H1 (cell line): ENCODE measurements around the gene GPR162. TPM values are rescaled to one million over a fixed set of nuclear protein-coding genes. Genes with fewer than 3 reads are reported as not detected.

Experiments used
- RAD21 ChIP-seq, 2 experiments: IDR thresholded peaks in 1 of 2; conservative IDR thresholded peaks in 1 of 2; 2 replicates each; pipeline ENCODE4 v1.6.1; 2011; ENCODE audit warnings: low read depth in 2 of 2, low read length in 2 of 2, improper control_type of control experiment in 1 of 2, inconsistent platforms in 1 of 2, mild to moderate bottlenecking in 1 of 2, moderate library complexity in 1 of 2
- polyA plus RNA-seq, 7 experiments: library from polyadenylated mRNA; depleted of rRNA in 3 of 7; stranded (reverse) in 5 of 7; unstranded in 2 of 7; fragments of >200 nt in 5 of 7; fragments of 200-250 nt in 2 of 7; gene quantifications; 1 replicate in 5 of 7; 2 replicates in 1 of 7; 4 replicates in 1 of 7; pipeline versions ENCODE4 v1.2.1 to v1.2.3, GENCODE V29; 2011 to 2013; ENCODE audit warnings: missing spikeins in 2 of 7, mixed read lengths in 2 of 7
- total RNA-seq: library from RNA; stranded (reverse); fragmentation: NEBNext Ultra II Directional; extraction: Animal tissue kit (Norgen Biotek cat#: 25700); gene quantifications from 2 replicates; pipeline ENCODE4 v1.2.1, GENCODE V29; 2021
- TF ChIP-seq, protein P1 (sequence below): fragments of 300-600 bp; sonication (generic); IDR thresholded peaks from 2 replicates; pipeline ENCODE4 v1.7.1; 2012; ENCODE audit warnings: low read length, moderate library complexity, mild to moderate bottlenecking, inconsistent platforms; ENCODE audit not compliant: insufficient replicate concordance

GPR162 gene
- total and polyA plus RNA-seq, 2 of the 8 experiments (the other 6 are each of a cell fraction or from before 2014, with no cell fraction given): 7.3 to 8.8 TPM

DNA sequence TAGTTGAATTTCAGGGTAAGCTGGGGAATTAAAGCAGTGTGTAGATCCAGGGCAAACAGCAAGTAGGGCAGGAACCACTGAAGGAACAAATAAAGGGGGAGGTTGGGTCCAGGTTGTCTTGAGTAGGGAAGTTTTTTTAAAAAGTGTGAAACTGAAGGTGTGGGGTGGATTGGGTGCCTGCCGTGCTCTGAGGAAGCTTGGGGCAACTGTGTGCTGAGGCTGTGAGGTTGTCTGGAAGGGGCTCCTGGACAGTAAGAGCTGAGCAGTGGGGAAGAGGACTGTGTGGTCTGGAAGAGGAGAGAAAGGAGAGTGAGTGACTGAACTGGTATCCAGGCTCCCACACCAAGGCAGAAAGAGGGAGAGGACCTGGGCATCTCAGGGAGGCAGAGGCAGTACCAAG, 10.9 kb upstream of the GPR162 start (continued):
- TF ChIP-seq, protein P1, sequence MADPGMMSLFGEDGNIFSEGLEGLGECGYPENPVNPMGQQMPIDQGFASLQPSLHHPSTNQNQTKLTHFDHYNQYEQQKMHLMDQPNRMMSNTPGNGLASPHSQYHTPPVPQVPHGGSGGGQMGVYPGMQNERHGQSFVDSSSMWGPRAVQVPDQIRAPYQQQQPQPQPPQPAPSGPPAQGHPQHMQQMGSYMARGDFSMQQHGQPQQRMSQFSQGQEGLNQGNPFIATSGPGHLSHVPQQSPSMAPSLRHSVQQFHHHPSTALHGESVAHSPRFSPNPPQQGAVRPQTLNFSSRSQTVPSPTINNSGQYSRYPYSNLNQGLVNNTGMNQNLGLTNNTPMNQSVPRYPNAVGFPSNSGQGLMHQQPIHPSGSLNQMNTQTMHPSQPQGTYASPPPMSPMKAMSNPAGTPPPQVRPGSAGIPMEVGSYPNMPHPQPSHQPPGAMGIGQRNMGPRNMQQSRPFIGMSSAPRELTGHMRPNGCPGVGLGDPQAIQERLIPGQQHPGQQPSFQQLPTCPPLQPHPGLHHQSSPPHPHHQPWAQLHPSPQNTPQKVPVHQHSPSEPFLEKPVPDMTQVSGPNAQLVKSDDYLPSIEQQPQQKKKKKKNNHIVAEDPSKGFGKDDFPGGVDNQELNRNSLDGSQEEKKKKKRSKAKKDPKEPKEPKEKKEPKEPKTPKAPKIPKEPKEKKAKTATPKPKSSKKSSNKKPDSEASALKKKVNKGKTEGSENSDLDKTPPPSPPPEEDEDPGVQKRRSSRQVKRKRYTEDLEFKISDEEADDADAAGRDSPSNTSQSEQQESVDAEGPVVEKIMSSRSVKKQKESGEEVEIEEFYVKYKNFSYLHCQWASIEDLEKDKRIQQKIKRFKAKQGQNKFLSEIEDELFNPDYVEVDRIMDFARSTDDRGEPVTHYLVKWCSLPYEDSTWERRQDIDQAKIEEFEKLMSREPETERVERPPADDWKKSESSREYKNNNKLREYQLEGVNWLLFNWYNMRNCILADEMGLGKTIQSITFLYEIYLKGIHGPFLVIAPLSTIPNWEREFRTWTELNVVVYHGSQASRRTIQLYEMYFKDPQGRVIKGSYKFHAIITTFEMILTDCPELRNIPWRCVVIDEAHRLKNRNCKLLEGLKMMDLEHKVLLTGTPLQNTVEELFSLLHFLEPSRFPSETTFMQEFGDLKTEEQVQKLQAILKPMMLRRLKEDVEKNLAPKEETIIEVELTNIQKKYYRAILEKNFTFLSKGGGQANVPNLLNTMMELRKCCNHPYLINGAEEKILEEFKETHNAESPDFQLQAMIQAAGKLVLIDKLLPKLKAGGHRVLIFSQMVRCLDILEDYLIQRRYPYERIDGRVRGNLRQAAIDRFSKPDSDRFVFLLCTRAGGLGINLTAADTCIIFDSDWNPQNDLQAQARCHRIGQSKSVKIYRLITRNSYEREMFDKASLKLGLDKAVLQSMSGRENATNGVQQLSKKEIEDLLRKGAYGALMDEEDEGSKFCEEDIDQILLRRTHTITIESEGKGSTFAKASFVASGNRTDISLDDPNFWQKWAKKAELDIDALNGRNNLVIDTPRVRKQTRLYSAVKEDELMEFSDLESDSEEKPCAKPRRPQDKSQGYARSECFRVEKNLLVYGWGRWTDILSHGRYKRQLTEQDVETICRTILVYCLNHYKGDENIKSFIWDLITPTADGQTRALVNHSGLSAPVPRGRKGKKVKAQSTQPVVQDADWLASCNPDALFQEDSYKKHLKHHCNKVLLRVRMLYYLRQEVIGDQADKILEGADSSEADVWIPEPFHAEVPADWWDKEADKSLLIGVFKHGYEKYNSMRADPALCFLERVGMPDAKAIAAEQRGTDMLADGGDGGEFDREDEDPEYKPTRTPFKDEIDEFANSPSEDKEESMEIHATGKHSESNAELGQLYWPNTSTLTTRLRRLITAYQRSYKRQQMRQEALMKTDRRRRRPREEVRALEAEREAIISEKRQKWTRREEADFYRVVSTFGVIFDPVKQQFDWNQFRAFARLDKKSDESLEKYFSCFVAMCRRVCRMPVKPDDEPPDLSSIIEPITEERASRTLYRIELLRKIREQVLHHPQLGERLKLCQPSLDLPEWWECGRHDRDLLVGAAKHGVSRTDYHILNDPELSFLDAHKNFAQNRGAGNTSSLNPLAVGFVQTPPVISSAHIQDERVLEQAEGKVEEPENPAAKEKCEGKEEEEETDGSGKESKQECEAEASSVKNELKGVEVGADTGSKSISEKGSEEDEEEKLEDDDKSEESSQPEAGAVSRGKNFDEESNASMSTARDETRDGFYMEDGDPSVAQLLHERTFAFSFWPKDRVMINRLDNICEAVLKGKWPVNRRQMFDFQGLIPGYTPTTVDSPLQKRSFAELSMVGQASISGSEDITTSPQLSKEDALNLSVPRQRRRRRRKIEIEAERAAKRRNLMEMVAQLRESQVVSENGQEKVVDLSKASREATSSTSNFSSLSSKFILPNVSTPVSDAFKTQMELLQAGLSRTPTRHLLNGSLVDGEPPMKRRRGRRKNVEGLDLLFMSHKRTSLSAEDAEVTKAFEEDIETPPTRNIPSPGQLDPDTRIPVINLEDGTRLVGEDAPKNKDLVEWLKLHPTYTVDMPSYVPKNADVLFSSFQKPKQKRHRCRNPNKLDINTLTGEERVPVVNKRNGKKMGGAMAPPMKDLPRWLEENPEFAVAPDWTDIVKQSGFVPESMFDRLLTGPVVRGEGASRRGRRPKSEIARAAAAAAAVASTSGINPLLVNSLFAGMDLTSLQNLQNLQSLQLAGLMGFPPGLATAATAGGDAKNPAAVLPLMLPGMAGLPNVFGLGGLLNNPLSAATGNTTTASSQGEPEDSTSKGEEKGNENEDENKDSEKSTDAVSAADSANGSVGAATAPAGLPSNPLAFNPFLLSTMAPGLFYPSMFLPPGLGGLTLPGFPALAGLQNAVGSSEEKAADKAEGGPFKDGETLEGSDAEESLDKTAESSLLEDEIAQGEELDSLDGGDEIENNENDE: no peak
- TF ChIP-seq RAD21 (IDR thresholded peaks at IDR 0.05 in 1 of 2, conservative IDR thresholded peaks at IDR 0.05 in 1 of 2; ENCODE audit: low read depth in 2 of 2, low read length in 2 of 2): no peak
- TF ChIP-seq, all 59 proteins: peak for 0
